AG10803 (cell line): Measurements from ENCODE around the gene ZPLD1.

Experiments used
- DNase-seq: peaks from one replicate; pipeline ENCODE4 v3.0.0; 2010; ENCODE audit warnings: low read depth
- H3K4me3 ChIP-seq: 2 replicates; pipeline ENCODE4 v1.5.1; 2011; ENCODE audit warnings: mild to moderate bottlenecking, low read length, control low read depth
- CTCF ChIP-seq: conservative IDR thresholded peaks from 2 replicates; pipeline ENCODE4 v1.5.1; 2011; ENCODE audit warnings: mild to moderate bottlenecking, low read length, control low read depth, inconsistent platforms

ZPLD1 gene

GRCh38 chr3:102528727-102529126 is 93.9 kb downstream of the ZPLD1 start:
- no peak overlapping the region for H3K4me3 ChIP-seq
- TF ChIP-seq CTCF = no peak

More at GRCh38 chr3:102528727-102529126, 93.9 kb downstream of the ZPLD1 start:
- no peak for DNase-seq
